VCaP (cell line): ENCODE results near the gene ADGRA1.
"Not testable (repeated sequence)": the region's sequence is repeated elsewhere in the genome, so short reads cannot be mapped to it uniquely, and the experiment has no call there.

Experiments
- H3K27ac ChIP-seq: fragments of 450-650 bp; 2 replicates; pipeline ENCODE4 v1.5.1; 2017
- CTCF ChIP-seq: fragments of 450-650 bp; conservative IDR thresholded peaks from 2 replicates; pipeline ENCODE4 v1.5.1; 2017; ENCODE audit warnings: mild to moderate bottlenecking, moderate library complexity

ADGRA1 gene

GRCh38 chr10:133167693-133168616, 80.2 kb downstream of the ADGRA1 start:
- TF ChIP-seq CTCF: no peak

GRCh38 chr10:133168617-133169031, 80.9 kb downstream of the ADGRA1 start:
- H3K27ac ChIP-seq: no peak overlapping the region
- no peak for TF ChIP-seq CTCF

More at GRCh38 chr10:133167693-133168616, 80.2 kb downstream of the ADGRA1 start:
- no peak overlapping the region for H3K27ac ChIP-seq

- TF ChIP-seq CTCF: no peak
- H3K27ac ChIP-seq: no peak overlapping the region
Measured at GRCh38 chr10:133169173-133169947, 81.6 kb downstream of the ADGRA1 start.

GRCh38 chr10:133170092-133170491, 82.4 kb downstream of the ADGRA1 start:
- TF ChIP-seq CTCF: no peak
- H3K27ac ChIP-seq: no peak overlapping the region

- no peak for TF ChIP-seq CTCF
- H3K27ac ChIP-seq: no peak overlapping the region
Measured at GRCh38 chr10:133173860-133174640, 86.3 kb downstream of the ADGRA1 start.

- H3K27ac ChIP-seq: no peak overlapping the region
- TF ChIP-seq CTCF: no peak
Measured at GRCh38 chr10:133174689-133175263, 87.1 kb downstream of the ADGRA1 start.

GRCh38 chr10:133175624-133176023, 87.9 kb downstream of the ADGRA1 start:
- not testable (repeated sequence) for H3K27ac ChIP-seq
